GM23338 (cell line): ENCODE results near the gene NEUROD1. TPM values are rescaled to one million over a fixed set of nuclear protein-coding genes. Genes with fewer than 3 reads are reported as not detected.

ENCODE experiments used
- ATAC-seq: fragments of 200-7000 bp; cut with Tn5 transposase; 3 replicates; pipeline ENCODE4 v1.9.1; 2020
- DNase-seq: peaks from one replicate; pipeline ENCODE4 v3.0.0-alpha.2; 2015; ENCODE audit warnings: low spot score
- H2AFZ ChIP-seq: fragments of 200-600 bp; sonication (generic); 2 replicates; pipeline ENCODE4 v1.8.0; 2016; ENCODE audit warnings: antibody characterized with exemption, mild to moderate bottlenecking, moderate library complexity
- H3F3A ChIP-seq: fragments of 200-600 bp; sonication (generic); replicated peaks from 2 replicates; pipeline ENCODE4 v1.8.0; 2017; ENCODE audit warnings: antibody characterized with exemption, mixed run types, low read depth
- H3K27ac ChIP-seq: fragments of 200-600 bp; sonication (generic); 2 replicates; pipeline ENCODE4 v1.6.1; 2016; ENCODE audit warnings: low read depth
- H3K27me3 ChIP-seq: fragments of 200-600 bp; sonication (generic); 2 replicates; pipeline ENCODE4 v1.8.0; 2016; ENCODE audit warnings: mild to moderate bottlenecking, mixed run types, moderate library complexity; ENCODE audit not compliant: insufficient read depth
- H3K36me3 ChIP-seq: fragments of 200-600 bp; sonication (generic); 2 replicates; pipeline ENCODE4 v1.8.0; 2016; ENCODE audit warnings: mild to moderate bottlenecking; ENCODE audit not compliant: insufficient read depth
- H3K4me1 ChIP-seq: fragments of 200-600 bp; sonication (generic); 2 replicates; pipeline ENCODE4 v1.8.0; 2016; ENCODE audit warnings: mild to moderate bottlenecking, moderate library complexity; ENCODE audit not compliant: insufficient read depth
- H3K4me2 ChIP-seq: fragments of 200-600 bp; sonication (generic); 2 replicates; pipeline ENCODE4 v1.7.1; 2017; ENCODE audit warnings: mixed run types
- H3K4me3 ChIP-seq: fragments of 200-600 bp; sonication (generic); 2 replicates; pipeline ENCODE4 v1.6.1; 2016; ENCODE audit warnings: mixed run types
- H3K79me2 ChIP-seq: fragments of 200-600 bp; sonication (generic); replicated peaks from 2 replicates; pipeline ENCODE4 v1.8.0; 2017; ENCODE audit warnings: mild to moderate bottlenecking; ENCODE audit not compliant: insufficient read depth
- H3K9me2 ChIP-seq: fragments of 200-600 bp; sonication (generic); 2 replicates; pipeline ENCODE4 v1.8.0; 2017; ENCODE audit not compliant: insufficient read depth
- H4K20me1 ChIP-seq: fragments of 200-600 bp; sonication (generic); replicated peaks from 2 replicates; pipeline ENCODE4 v1.8.0; 2017; ENCODE audit warnings: mild to moderate bottlenecking; ENCODE audit not compliant: insufficient read depth
- H3K27ac Mint-ChIP-seq: 2 replicates; pipeline ENCODE4 v1.8.0; 2020; ENCODE audit warnings: inconsistent platforms, mild to moderate bottlenecking, moderate library complexity, mixed read lengths
- H3K27me3 Mint-ChIP-seq: 3 replicates; pipeline ENCODE4 v1.8.0; 2022; ENCODE audit warnings: low read depth, mild to moderate bottlenecking, moderate library complexity, mixed read lengths, inconsistent platforms; ENCODE audit not compliant: insufficient read depth, poor library complexity
- H3K36me3 Mint-ChIP-seq: 3 replicates; pipeline ENCODE4 v1.8.0; 2021; ENCODE audit warnings: low read depth, mild to moderate bottlenecking, inconsistent platforms, moderate library complexity, mixed read lengths
- H3K4me1 Mint-ChIP-seq: 3 replicates; pipeline ENCODE4 v1.8.0; 2020; ENCODE audit warnings: mild to moderate bottlenecking, inconsistent platforms, mixed read lengths
- H3K4me3 Mint-ChIP-seq: 3 replicates; pipeline ENCODE4 v1.8.0; 2021; ENCODE audit warnings: moderate library complexity, mild to moderate bottlenecking, inconsistent platforms, mixed read lengths
- H3K9me3 Mint-ChIP-seq: 3 replicates; pipeline ENCODE4 v1.8.0; 2020; ENCODE audit warnings: moderate library complexity, mild to moderate bottlenecking, inconsistent platforms, mixed read lengths
- JUNB ChIP-seq: IDR thresholded peaks from one replicate; pipeline ENCODE4 v1.6.1; 2016; ENCODE audit warnings: antibody characterized with exemption; ENCODE audit not compliant: unreplicated experiment
- polyA plus RNA-seq: library from polyadenylated mRNA; unstranded; fragments of >200 nt; fragmentation: Nextera tagmentation; extraction: Ambion mirVana; gene quantifications from 2 replicates; pipeline ENCODE4 v1.2.1, GENCODE V29; 2016
- total RNA-seq: library from RNA; depleted of rRNA; stranded (reverse); fragments of >200 nt; shearing (Covaris generic); gene quantifications from 2 replicates; pipeline ENCODE4 v1.2.3, GENCODE V29; 2014
- TF ChIP-seq, protein P1 (sequence below): fragments of 250-450 bp; sonication (Bioruptor Pico); IDR thresholded peaks from 2 replicates; pipeline ENCODE4 v1.5.0; 2020; ENCODE audit warnings: mild to moderate bottlenecking, moderate library complexity
- TF ChIP-seq, protein P2 (sequence below), 2 experiments: fragments of 200-600 bp in 1 of 2; sonication (generic) in 1 of 2; conservative IDR thresholded peaks; 2 replicates each; pipeline versions ENCODE4 v1.5.1 to v1.6.1; 2016 to 2017; ENCODE audit warnings: antibody characterized with exemption in 2 of 2, low read depth in 2 of 2, mild to moderate bottlenecking in 2 of 2, moderate library complexity in 1 of 2
- TF ChIP-seq, protein P3 (sequence below): IDR thresholded peaks from 2 replicates; pipeline ENCODE4 v1.6.1; 2016; ENCODE audit warnings: antibody characterized with exemption

NEUROD1 gene
- total and polyA plus RNA-seq, 2 experiments from 2014 or later: not detected

DNA sequence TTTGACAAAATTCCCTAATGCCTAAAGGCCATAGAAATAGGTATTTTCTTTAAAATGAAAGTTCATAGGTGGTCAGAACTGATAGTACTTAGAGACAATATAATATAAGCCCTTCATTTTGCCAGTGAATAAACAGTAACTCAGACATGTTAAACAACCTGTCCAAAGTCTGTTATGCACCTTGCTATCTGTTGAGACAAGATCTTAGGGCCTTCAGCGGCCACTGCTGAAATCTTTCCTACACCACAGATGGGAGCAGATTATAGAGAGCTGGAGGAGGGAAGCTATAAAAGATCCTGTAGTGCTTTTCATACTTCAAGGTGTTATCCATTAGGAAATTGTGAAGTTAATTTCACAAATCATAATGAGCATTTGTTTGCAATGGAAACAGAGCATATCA lies 37.2 kb downstream of the NEUROD1 start:
- Mint-ChIP-seq H3K27ac (no peak overlapping the region), H3K4me3 (no peak overlapping the region), H3K9me3 (no peaks in the 10 kb centered on the region), H3K36me3 (no peaks in the 10 kb centered on the region), H3K27me3 (no peaks in the 10 kb centered on the region), H3K4me1 (no peaks in the 10 kb centered on the region; the same call in 2 of the 3 replicates)
- Histone ChIP-seq H3K79me2 (no peaks in the 10 kb centered on the region), H3F3A (no peaks in the 10 kb centered on the region), H3K4me3 (no peak overlapping the region), H2AFZ (no peak overlapping the region), H3K9me2 (peaks cover 2% of the 10 kb centered on the region; the same call in 1 of the 2 replicates), H3K4me2 (no peak overlapping the region), H3K4me1 (no peaks in the 10 kb centered on the region), H3K27me3 (no peaks in the 10 kb centered on the region), H3K27ac (no peak overlapping the region), H3K36me3 (no peaks in the 10 kb centered on the region), H4K20me1 (no peaks in the 10 kb centered on the region; the same call in 1 of the 2 replicates)
- no peak for TF ChIP-seq JUNB
- TF ChIP-seq, protein P1, sequence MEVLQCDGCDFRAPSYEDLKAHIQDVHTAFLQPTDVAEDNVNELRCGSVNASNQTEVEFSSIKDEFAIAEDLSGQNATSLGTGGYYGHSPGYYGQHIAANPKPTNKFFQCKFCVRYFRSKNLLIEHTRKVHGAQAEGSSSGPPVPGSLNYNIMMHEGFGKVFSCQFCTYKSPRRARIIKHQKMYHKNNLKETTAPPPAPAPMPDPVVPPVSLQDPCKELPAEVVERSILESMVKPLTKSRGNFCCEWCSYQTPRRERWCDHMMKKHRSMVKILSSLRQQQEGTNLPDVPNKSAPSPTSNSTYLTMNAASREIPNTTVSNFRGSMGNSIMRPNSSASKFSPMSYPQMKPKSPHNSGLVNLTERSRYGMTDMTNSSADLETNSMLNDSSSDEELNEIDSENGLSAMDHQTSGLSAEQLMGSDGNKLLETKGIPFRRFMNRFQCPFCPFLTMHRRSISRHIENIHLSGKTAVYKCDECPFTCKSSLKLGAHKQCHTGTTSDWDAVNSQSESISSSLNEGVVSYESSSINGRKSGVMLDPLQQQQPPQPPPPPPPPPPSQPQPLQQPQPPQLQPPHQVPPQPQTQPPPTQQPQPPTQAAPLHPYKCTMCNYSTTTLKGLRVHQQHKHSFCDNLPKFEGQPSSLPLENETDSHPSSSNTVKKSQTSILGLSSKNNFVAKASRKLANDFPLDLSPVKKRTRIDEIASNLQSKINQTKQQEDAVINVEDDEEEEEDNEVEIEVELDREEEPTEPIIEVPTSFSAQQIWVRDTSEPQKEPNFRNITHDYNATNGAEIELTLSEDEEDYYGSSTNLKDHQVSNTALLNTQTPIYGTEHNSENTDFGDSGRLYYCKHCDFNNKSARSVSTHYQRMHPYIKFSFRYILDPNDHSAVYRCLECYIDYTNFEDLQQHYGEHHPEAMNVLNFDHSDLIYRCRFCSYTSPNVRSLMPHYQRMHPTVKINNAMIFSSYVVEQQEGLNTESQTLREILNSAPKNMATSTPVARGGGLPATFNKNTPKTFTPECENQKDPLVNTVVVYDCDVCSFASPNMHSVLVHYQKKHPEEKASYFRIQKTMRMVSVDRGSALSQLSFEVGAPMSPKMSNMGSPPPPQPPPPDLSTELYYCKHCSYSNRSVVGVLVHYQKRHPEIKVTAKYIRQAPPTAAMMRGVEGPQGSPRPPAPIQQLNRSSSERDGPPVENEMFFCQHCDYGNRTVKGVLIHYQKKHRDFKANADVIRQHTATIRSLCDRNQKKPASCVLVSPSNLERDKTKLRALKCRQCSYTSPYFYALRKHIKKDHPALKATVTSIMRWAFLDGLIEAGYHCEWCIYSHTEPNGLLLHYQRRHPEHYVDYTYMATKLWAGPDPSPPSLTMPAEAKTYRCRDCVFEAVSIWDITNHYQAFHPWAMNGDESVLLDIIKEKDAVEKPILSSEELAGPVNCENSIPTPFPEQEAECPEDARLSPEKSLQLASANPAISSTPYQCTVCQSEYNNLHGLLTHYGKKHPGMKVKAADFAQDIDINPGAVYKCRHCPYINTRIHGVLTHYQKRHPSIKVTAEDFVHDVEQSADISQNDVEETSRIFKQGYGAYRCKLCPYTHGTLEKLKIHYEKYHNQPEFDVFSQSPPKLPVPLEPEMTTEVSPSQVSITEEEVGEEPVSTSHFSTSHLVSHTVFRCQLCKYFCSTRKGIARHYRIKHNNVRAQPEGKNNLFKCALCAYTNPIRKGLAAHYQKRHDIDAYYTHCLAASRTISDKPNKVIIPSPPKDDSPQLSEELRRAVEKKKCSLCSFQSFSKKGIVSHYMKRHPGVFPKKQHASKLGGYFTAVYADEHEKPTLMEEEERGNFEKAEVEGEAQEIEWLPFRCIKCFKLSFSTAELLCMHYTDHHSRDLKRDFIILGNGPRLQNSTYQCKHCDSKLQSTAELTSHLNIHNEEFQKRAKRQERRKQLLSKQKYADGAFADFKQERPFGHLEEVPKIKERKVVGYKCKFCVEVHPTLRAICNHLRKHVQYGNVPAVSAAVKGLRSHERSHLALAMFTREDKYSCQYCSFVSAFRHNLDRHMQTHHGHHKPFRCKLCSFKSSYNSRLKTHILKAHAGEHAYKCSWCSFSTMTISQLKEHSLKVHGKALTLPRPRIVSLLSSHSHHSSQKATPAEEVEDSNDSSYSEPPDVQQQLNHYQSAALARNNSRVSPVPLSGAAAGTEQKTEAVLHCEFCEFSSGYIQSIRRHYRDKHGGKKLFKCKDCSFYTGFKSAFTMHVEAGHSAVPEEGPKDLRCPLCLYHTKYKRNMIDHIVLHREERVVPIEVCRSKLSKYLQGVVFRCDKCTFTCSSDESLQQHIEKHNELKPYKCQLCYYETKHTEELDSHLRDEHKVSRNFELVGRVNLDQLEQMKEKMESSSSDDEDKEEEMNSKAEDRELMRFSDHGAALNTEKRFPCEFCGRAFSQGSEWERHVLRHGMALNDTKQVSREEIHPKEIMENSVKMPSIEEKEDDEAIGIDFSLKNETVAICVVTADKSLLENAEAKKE (CRISPR knock-in tag): no peak
- TF ChIP-seq, protein P2, sequence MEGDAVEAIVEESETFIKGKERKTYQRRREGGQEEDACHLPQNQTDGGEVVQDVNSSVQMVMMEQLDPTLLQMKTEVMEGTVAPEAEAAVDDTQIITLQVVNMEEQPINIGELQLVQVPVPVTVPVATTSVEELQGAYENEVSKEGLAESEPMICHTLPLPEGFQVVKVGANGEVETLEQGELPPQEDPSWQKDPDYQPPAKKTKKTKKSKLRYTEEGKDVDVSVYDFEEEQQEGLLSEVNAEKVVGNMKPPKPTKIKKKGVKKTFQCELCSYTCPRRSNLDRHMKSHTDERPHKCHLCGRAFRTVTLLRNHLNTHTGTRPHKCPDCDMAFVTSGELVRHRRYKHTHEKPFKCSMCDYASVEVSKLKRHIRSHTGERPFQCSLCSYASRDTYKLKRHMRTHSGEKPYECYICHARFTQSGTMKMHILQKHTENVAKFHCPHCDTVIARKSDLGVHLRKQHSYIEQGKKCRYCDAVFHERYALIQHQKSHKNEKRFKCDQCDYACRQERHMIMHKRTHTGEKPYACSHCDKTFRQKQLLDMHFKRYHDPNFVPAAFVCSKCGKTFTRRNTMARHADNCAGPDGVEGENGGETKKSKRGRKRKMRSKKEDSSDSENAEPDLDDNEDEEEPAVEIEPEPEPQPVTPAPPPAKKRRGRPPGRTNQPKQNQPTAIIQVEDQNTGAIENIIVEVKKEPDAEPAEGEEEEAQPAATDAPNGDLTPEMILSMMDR (conservative IDR thresholded peaks at IDR 0.05; ENCODE audit: low read depth in 2 of 2): no peak
- no peak for ATAC-seq
- DNase-seq: no peak

DNA sequence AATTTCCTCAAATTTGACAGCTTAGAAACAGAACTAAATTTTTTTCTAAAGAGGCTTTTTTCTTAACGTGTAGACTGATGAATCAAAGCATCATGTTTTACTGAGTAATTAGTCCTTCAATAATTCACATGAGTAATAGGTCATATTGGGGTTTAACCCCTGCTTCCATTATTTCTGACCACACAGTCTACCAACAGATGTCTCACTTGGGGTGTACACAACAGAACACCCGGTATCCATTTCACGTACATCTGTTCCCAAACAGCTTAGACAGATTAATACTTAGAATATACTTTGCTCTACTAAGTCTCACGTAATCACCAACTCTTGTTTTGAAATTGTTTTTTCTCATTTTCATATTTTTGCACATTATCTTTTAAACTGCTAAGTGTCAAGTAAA lies 38.2 kb downstream of the NEUROD1 start:
- Histone ChIP-seq H3K27me3 (no peaks in the 10 kb centered on the region), H4K20me1 (no peaks in the 10 kb centered on the region; the same call in 1 of the 2 replicates), H3K27ac (no peak overlapping the region), H3K4me1 (no peaks in the 10 kb centered on the region), H3K79me2 (no peaks in the 10 kb centered on the region), H3K9me2 (peaks cover 5% of the 10 kb centered on the region; the same call in 1 of the 2 replicates), H3K4me3 (no peak overlapping the region), H3F3A (no peaks in the 10 kb centered on the region), H3K36me3 (no peaks in the 10 kb centered on the region), H2AFZ (no peak overlapping the region), H3K4me2 (no peak overlapping the region)
- DNase-seq: no peak
- ATAC-seq: no peak
- no peak overlapping the region for H3K27ac Mint-ChIP-seq
- H3K36me3 Mint-ChIP-seq: no peaks in the 10 kb centered on the region
- no peaks in the 10 kb centered on the region for H3K4me1 Mint-ChIP-seq
- H3K27me3 Mint-ChIP-seq: no peaks in the 10 kb centered on the region
- TF ChIP-seq, protein P3, sequence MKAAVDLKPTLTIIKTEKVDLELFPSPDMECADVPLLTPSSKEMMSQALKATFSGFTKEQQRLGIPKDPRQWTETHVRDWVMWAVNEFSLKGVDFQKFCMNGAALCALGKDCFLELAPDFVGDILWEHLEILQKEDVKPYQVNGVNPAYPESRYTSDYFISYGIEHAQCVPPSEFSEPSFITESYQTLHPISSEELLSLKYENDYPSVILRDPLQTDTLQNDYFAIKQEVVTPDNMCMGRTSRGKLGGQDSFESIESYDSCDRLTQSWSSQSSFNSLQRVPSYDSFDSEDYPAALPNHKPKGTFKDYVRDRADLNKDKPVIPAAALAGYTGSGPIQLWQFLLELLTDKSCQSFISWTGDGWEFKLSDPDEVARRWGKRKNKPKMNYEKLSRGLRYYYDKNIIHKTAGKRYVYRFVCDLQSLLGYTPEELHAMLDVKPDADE: no peak
- H3K4me3 Mint-ChIP-seq: no peak overlapping the region
- no peaks in the 10 kb centered on the region for H3K9me3 Mint-ChIP-seq
